Esophagus squamous epithelium (tissue), 4 donors: Measurements from ENCODE around the gene AANAT.

Source experiments
- POLR2A ChIP-seq, 4 donors: fragments of 450-650 bp; IDR thresholded peaks; one replicate each; pipeline ENCODE4 v1.6.1; 2017; ENCODE audit warnings: antibody characterized with exemption in 4 of 4, mild to moderate bottlenecking in 4 of 4, moderate library complexity in 3 of 4
- TF ChIP-seq, protein P1 (sequence below), 6 experiments: fragments of 450-650 bp in 4 of 6; fragments of 200-600 bp in 2 of 6; sonication (generic) in 2 of 6; IDR thresholded peaks; one replicate each; pipeline ENCODE4 v1.5.1; 2016 to 2019; ENCODE audit warnings: antibody characterized with exemption in 6 of 6, mild to moderate bottlenecking in 4 of 6, moderate library complexity in 4 of 6

DNA sequence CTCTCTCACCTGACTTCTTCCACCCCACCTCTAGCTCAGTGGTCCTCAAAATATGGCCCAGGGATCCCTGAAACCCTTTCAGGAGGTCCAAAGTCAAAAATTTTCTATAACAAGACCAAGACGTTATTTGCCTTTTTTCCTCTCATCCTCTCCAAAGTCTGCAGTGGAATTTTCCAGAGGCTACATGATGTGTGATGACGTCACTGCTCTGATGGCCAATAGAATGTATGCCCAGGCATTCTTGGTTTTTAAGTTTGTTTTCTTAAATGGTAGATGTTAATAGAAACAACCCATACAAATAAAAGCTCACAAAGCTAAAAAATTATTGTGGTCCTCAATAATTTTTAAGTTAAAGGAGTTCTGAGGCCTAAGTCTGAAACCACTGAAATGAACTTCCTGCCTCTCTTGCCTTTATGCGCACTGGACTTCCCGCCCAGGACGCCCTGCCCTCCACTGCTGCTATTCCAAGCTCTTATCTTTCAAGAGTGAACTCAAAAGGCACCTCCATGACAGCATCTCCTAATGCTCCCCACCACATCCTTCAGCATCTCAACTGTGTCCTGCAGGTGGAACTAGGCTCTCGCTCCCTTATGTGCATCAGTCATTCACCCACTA is 28.0 kb upstream of the AANAT start:
- TF ChIP-seq, protein P1, sequence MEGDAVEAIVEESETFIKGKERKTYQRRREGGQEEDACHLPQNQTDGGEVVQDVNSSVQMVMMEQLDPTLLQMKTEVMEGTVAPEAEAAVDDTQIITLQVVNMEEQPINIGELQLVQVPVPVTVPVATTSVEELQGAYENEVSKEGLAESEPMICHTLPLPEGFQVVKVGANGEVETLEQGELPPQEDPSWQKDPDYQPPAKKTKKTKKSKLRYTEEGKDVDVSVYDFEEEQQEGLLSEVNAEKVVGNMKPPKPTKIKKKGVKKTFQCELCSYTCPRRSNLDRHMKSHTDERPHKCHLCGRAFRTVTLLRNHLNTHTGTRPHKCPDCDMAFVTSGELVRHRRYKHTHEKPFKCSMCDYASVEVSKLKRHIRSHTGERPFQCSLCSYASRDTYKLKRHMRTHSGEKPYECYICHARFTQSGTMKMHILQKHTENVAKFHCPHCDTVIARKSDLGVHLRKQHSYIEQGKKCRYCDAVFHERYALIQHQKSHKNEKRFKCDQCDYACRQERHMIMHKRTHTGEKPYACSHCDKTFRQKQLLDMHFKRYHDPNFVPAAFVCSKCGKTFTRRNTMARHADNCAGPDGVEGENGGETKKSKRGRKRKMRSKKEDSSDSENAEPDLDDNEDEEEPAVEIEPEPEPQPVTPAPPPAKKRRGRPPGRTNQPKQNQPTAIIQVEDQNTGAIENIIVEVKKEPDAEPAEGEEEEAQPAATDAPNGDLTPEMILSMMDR (IDR thresholded peaks at IDR 0.05), result no peak
- no peak for TF ChIP-seq POLR2A (IDR thresholded peaks at IDR 0.05)
